ENCODE measurements around the gene MECR.

- TF ChIP-seq FOSL2 (IDR thresholded peaks at IDR 0.05; ENCODE audit: borderline replicate concordance, low read depth) (no peak), CTCF (IDR thresholded peaks at IDR 0.05) (no peak), TAF1 (IDR thresholded peaks at IDR 0.05; ENCODE audit: borderline replicate concordance, low read depth, low read length) (no peak), TCF12 (IDR thresholded peaks at IDR 0.05) (no peak), EP300 (IDR thresholded peaks at IDR 0.05; ENCODE audit: borderline replicate concordance in 1 of 2, low read depth in 1 of 2, low read length in 1 of 2) (no peak), TEAD4 (IDR thresholded peaks at IDR 0.05; ENCODE audit: borderline replicate concordance, insufficient read depth) (no peak), CHD2 (IDR thresholded peaks at IDR 0.05; ENCODE audit: low read length, partially characterized antibody) (no peak), REST (IDR thresholded peaks at IDR 0.05; ENCODE audit: low read depth, low read length) (no peak), ZBTB33 (IDR thresholded peaks at IDR 0.05; ENCODE audit: borderline replicate concordance, low read depth) (no peak), EZH2phosphoT487 (IDR thresholded peaks at IDR 0.05; ENCODE audit: borderline replicate concordance, low read depth) (no peak), RFX5 (IDR thresholded peaks at IDR 0.05; ENCODE audit: low read length) (no peak), GABPA (IDR thresholded peaks at IDR 0.05; ENCODE audit: low read depth) (no peak), RAD21 (IDR thresholded peaks at IDR 0.05; ENCODE audit: low read length) (no peak)
Observed at GRCh38 chr1:29164588-29164987, 66.1 kb downstream of the MECR start.
